Activated CD4-positive, alpha-beta T cell treated with anti-CD3 and anti-CD28 coated beads, Interleukin-2, amount 50 U/mL, for 16 hours (primary cell): Measurements from ENCODE around the gene ASB10.
A peak's percentile ranks its signal among the peaks of the same experiment; 100 is the strongest.

Experiments
- DNase-seq: peaks from one replicate; pipeline ENCODE4 v3.0.0-alpha.2; 2020

Gene ASB10

GRCh38 chr7:151187409-151188251 is 580 bp upstream of the ASB10 start:
- no peak for DNase-seq

GRCh38 chr7:151185762-151186639 is 1.0 kb downstream of the ASB10 start:
- no peak for DNase-seq

GRCh38 chr7:151181011-151181431 is 6.0 kb downstream of the ASB10 start:
- no peak for DNase-seq

GRCh38 chr7:151179946-151180345 is 7.1 kb downstream of the ASB10 start:
- DNase-seq: no peak

- DNase-seq: no peak
Measured at GRCh38 chr7:151179287-151179860, 7.7 kb downstream of the ASB10 start.

GRCh38 chr7:151178831-151179230 is 8.2 kb downstream of the ASB10 start:
- no peak for DNase-seq

GRCh38 chr7:151178236-151178635 is 8.8 kb downstream of the ASB10 start:
- DNase-seq: no peak

GRCh38 chr7:151177310-151177709 is 9.7 kb downstream of the ASB10 start:
- no peak for DNase-seq

- DNase-seq: no peak
Measured at GRCh38 chr7:151176401-151176800, 10.6 kb downstream of the ASB10 start.

GRCh38 chr7:151175793-151176311 is 11.2 kb downstream of the ASB10 start:
- DNase-seq: no peak

- no peak for DNase-seq
Measured at GRCh38 chr7:151175047-151175792, 11.8 kb downstream of the ASB10 start.

GRCh38 chr7:151174246-151175046 is 12.6 kb downstream of the ASB10 start:
- DNase-seq: peak; percentile 21

GRCh38 chr7:151173386-151174245 is 13.4 kb downstream of the ASB10 start:
- DNase-seq: no peak

- DNase-seq: peak; percentile 80
Measured at GRCh38 chr7:151172273-151173141, 14.5 kb downstream of the ASB10 start.

GRCh38 chr7:151168787-151169162 is 18.3 kb downstream of the ASB10 start:
- no peak for DNase-seq

GRCh38 chr7:151168003-151168786 is 18.9 kb downstream of the ASB10 start:
- DNase-seq: peak; percentile 46

- no peak for DNase-seq
Measured at GRCh38 chr7:151167197-151167961, 19.7 kb downstream of the ASB10 start, which contains the start of gene GBX1. TSS of gene GBX1 (minus strand) at chr7:151167694. CDS start at chr7:151167548, 146 bp downstream.
